NCI-H2081 (cell line): ENCODE measurements around the gene PXDN.

Experiments used
- DNase-seq, 2 experiments: peaks; one replicate each; lab custom pipeline; 2025; lab: John Stamatoyannopoulos, UW

PXDN gene

GRCh38 chr2:1650085-1650872 is 94.0 kb downstream of the PXDN start:
- no peak for DNase-seq

DNA sequence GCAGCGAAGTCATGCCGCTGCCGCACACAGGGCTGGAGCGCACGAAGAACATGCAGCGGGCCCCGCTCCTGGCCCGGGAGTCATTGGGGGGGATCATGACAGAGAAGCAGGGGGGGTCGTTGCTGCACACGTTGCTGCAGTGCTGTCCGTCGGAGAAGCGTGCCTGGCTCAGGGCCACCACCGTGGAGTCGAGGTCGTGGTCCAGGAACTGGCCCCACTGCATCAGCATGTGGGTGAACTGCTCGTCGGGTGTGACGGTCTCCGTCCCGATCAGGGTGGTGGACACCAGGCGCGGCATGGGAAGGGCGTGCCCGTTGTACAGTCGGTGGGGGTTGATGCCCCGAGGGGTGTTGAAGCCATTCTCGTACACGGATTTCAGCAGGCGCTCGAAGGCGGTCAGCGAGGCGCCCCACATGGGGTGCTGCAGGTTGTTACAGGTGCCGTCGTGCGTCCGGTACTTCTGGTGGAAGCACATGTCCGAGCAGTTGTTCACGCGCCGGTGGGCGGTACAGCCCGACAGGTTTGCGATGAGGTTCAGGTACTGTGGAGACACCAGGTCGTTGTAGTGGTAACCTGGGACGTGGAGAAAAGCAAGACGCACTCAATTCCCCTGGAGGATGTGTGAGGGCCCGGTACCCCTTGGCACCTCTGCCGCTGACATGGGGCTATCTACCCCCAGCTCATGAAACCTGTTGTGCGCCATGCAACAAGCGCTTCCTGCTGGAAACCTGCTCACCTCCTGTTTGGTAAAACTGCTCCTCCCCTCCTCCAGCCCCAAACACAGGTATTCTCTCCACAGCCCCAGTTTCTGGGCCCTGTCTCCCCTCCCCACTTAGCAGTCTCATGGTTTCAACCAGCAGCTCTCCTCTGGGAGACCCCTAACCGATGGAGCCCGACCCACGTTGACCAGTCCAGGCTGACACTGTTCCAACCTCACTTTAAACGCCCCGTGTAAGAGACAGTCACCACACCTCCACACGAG is 94.9 kb downstream of the PXDN start:
- no peak for DNase-seq

- DNase-seq = no peak
Observed at GRCh38 chr2:1648241-1649102, 95.8 kb downstream of the PXDN start.

- DNase-seq = no peak
Observed at GRCh38 chr2:1647417-1648240, 96.7 kb downstream of the PXDN start.

DNA sequence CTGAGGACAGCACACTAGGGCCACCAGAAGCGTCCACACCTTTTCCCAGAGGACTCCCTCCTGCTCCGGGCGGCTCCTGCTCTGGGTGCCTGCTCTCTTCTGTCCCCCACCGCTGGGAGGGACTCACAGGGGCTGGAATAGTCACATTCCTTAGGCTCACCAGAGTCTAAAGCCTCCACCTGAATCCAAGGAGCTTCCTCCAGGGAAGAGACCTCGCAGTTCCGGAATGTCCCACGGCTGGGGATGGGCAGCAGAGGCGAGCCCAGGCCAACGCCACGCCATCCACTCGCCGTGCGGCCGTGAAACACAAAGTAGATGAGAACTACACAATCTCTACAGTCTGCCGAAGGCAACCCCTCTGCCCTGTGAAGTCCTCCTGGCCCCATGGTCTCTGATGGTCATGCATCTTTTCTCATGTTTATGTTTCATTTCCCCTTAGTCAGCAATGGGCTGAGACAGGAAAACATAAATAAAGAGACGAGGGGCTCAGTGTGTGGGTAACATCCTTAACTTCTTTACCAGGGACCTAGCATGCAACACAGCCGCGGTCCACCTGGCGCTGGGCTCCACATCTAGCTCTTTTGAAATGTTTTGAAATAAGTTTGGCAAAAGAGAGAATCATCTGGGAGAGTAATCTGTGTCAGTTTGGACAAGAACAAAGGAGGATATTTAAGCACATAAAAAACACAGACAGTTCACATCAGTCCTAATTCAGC is 98.4 kb downstream of the PXDN start:
- no peak for DNase-seq

- DNase-seq = no peak
Observed at GRCh38 chr2:1644427-1644826, 99.9 kb downstream of the PXDN start.

DNA sequence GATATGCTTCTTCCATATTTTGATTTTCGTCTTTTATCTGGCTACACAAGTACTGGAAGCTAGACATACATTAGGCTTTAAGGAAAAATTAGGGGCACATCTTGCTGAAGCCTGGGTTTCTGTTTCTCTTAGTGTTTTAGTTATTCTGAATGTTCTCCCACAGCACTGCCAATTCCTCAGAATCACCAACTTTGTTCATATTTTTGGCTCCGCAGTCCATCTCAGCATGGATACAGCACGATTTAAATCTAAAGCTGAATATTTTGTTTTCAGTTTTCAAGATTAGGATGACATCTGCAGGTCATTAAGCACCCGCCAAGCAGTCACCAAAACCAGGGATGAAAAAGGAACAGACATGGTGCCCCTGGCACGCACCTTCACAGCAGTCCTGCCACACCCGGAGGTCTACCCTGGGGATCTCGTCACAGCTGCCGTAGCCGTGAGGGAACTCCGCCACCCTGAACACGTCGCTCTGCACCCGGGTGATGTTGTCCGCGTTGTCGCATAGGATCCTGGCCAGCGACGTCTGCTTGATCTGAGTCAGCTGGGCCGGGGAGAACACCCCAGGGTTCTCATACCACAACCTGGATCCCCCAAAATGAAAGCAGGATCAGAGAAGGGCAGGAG is 101.2 kb downstream of the PXDN start:
- DNase-seq = no peak

DNA sequence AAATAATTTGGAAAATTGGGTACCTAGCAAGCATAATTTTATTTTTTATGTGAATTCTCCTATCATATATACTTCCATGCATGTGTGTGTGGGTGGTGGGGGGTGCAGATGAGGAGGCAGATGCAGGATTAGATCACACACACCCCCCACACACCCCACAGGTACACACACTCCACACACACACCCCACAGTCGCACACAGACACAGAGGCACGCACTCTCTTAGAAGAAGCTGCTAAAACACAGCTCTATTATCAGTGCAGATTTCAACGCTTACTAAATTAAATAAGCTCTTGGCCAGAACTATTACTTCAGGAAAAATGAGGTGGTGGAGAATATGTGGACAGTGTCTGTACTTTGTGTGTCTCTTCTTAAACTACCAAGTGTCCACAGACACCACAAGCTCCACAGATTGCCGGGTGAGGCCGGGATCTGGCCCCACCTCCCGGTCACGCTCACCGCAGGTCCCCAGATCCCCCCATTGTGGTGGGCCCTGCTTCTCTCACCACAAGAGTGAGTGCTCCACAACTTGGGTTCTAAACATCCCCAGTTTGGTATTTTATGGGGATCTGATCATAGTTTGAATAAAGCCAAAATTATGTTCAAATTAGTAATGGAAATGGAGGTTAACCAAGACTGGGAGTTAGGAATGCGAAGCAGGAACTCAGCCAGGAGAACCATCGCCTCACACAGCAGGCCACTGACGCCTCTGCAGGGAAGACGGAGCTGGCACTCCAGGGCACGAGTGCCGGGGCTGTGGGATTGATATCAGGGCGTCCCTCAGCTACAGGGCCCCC is 102.1 kb downstream of the PXDN start:
- no peak for DNase-seq

- DNase-seq = no peak
Observed at GRCh38 chr2:1641523-1641922, 102.8 kb downstream of the PXDN start.

GRCh38 chr2:1640301-1641135 is 103.8 kb downstream of the PXDN start:
- DNase-seq = no peak

DNA sequence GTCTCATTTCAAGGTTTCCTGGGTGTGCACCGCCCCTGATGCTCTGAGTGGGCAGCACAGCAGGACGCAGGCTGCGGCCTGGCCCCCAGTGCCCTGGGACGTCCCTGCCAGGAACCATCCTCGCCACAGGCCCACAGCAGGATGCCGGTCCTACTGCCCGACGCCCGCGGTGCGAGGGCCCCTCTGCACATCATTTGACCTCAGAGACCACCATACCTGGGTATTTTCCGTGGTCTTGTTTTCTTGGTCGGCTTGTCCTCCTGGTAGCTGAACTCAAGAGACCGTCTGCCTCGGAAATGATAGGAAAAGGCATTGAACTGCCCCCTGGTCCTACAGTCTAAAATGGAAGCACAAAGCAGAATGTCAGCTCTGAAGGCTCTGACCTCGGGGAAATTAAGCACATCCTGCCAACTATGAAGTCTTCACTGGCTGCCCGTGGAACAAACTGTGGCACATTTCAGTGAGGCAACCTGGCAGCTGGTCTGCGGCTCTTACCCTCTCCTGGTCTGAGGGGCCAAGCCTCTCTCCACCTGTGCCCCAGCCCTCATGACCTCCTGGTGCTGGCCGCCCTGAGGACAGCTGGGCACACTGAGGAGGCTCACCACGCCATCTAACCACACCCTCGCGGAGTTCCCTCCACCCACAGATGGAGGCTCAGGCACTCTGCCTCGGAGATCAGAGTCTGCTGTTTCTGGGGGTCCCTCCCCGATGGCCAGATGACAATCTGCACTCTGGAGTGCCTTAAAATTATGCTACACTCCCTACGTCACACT is 105.0 kb downstream of the PXDN start:
- no peak for DNase-seq

- DNase-seq = no peak
Observed at GRCh38 chr2:1638281-1638860, 105.9 kb downstream of the PXDN start.

DNA sequence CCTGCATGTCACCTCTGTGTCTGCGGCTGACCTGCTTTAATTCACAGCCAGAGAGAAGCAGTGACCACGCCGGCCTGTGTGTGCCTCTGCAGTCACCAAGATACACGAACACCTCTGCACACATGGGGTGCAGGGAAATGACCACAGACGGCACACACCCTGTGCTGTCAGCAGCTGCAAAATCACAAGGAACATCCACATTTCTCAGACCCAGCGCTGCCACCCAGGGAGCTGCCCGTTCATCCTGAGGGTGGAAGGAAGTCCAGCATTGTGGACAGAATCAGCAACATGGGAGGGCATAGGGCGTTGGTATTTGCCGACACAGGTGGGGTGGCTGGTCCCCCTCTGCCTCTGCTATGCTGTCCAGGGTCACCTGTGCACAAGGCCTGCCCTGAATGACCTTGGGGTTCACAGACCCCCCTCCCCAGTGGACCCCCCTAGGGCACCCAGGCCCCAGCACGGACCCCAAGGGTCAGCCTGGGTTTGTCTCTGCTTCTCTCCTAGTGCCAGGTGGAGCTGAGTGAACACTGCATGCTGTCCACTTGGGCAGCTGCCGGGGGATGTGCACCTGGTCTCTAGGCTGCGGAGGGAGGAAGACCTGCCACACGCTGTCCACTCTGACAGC is 107.4 kb downstream of the PXDN start:
- no peak for DNase-seq

GRCh38 chr2:1635823-1636222 is 108.5 kb downstream of the PXDN start:
- no peak for DNase-seq

GRCh38 chr2:1634681-1635341 is 109.5 kb downstream of the PXDN start:
- no peak for DNase-seq

GRCh38 chr2:1633936-1634587 is 110.3 kb downstream of the PXDN start:
- no peak for DNase-seq
